PFSK-1 (cell line): ENCODE measurements around the gene SLC25A28.

Experiments
- FOXP2 ChIP-seq: optimal IDR thresholded peaks from 2 replicates; pipeline ENCODE3; 2011; ENCODE audit warnings: borderline replicate concordance, control low read depth, inconsistent platforms; ENCODE audit not compliant: insufficient read depth; ENCODE audit errors: extremely low read length, extremely low read depth
- POLR2AphosphoS5 ChIP-seq: IDR thresholded peaks from 2 replicates; pipeline ENCODE4 v1.6.1; 2012; ENCODE audit warnings: low read depth, mild to moderate bottlenecking, control low read depth, low read length, moderate library complexity
- SIN3A ChIP-seq: IDR thresholded peaks from 2 replicates; pipeline ENCODE4 v1.6.1; 2012; ENCODE audit warnings: mild to moderate bottlenecking, low read length, moderate library complexity, borderline replicate concordance; ENCODE audit not compliant: insufficient read depth
- TAF1 ChIP-seq: IDR thresholded peaks from 2 replicates; pipeline ENCODE4 v1.6.1; 2012; ENCODE audit warnings: low read length, control low read depth, borderline replicate concordance; ENCODE audit not compliant: insufficient read depth
- TF ChIP-seq, protein P1 (sequence below), 2 experiments: IDR thresholded peaks; 2 replicates each; pipeline versions ENCODE4 v1.6.1 to v1.8.0; 2011 to 2012; ENCODE audit warnings: low read depth in 2 of 2, low read length in 2 of 2, control low read depth in 1 of 2, inconsistent platforms in 1 of 2, mild to moderate bottlenecking in 1 of 2, moderate library complexity in 1 of 2; ENCODE audit not compliant: insufficient read depth in 1 of 2

The SLC25A28 gene

DNA sequence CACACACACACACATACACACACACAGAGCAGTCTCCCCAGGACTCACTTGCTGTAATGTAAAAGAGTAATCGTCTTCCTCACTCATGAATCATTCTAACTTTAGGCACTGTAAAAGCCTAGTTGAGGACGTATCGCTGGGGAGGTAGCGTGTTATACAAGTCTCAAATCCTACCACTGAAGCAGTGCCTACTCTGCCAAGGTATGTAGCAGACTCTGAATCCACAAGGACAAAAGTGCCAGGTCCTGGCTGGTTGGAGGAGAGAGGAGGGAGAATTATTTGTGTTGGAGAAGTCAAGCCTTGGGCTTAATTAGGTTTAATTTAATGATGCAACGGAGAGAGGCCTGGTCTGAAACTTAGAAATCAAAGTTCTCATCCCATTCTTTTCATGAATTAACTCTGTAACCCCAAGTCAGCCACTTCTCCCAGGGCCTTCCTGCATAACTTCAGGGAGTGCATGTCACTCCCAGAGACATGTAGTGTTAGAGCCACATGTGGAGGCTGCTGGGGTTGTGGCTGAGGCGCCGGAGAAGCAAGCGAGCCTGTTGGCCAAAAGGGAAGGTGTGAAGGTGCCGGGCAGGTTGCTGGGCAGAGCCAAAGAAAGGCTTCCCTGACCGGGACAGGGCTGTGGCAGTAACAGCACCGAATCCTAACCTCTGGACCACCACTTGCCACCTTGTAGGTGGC lies 50.8 kb downstream of the SLC25A28 start:
- TF ChIP-seq SIN3A (no peak), FOXP2 (no peak), TAF1 (no peak), POLR2AphosphoS5 (no peak)
- TF ChIP-seq, protein P1, sequence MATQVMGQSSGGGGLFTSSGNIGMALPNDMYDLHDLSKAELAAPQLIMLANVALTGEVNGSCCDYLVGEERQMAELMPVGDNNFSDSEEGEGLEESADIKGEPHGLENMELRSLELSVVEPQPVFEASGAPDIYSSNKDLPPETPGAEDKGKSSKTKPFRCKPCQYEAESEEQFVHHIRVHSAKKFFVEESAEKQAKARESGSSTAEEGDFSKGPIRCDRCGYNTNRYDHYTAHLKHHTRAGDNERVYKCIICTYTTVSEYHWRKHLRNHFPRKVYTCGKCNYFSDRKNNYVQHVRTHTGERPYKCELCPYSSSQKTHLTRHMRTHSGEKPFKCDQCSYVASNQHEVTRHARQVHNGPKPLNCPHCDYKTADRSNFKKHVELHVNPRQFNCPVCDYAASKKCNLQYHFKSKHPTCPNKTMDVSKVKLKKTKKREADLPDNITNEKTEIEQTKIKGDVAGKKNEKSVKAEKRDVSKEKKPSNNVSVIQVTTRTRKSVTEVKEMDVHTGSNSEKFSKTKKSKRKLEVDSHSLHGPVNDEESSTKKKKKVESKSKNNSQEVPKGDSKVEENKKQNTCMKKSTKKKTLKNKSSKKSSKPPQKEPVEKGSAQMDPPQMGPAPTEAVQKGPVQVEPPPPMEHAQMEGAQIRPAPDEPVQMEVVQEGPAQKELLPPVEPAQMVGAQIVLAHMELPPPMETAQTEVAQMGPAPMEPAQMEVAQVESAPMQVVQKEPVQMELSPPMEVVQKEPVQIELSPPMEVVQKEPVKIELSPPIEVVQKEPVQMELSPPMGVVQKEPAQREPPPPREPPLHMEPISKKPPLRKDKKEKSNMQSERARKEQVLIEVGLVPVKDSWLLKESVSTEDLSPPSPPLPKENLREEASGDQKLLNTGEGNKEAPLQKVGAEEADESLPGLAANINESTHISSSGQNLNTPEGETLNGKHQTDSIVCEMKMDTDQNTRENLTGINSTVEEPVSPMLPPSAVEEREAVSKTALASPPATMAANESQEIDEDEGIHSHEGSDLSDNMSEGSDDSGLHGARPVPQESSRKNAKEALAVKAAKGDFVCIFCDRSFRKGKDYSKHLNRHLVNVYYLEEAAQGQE (IDR thresholded peaks at IDR 0.05; ENCODE audit: insufficient read depth in 1 of 2, low read depth in 2 of 2, low read length in 2 of 2), result no peak

DNA sequence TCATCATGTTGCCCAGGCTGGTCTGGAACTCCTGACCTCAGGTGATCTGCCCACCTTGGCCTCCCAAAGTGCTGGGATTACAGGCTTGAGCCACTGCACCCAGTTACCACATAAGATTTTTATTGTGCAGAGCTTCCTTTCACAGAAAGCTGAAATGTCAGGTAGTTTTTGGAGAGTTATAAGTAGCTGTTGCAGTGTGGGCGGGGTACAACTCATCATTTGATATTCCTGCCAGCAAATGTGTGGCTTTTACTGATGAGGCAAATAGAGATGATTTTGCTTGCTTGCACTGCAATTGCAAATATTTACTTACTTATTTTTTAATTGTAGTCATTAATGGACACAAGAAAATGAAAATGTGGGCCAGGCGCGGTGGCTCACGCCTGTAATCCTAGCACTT lies 55.1 kb downstream of the SLC25A28 start:
- TF ChIP-seq TAF1, result no peak
- TF ChIP-seq, protein P1 (IDR thresholded peaks at IDR 0.05; ENCODE audit: insufficient read depth in 1 of 2, low read depth in 2 of 2, low read length in 2 of 2), result no peak
- no peak for TF ChIP-seq SIN3A
- TF ChIP-seq FOXP2, result no peak
- no peak for TF ChIP-seq POLR2AphosphoS5

GRCh38 chr10:99564361-99564760 lies 55.9 kb downstream of the SLC25A28 start:
- no peak for TF ChIP-seq TAF1
- no peak for TF ChIP-seq FOXP2
- no peak for TF ChIP-seq SIN3A
- TF ChIP-seq, protein P1 (IDR thresholded peaks at IDR 0.05; ENCODE audit: insufficient read depth in 1 of 2, low read depth in 2 of 2, low read length in 2 of 2), result no peak
- no peak for TF ChIP-seq POLR2AphosphoS5

DNA sequence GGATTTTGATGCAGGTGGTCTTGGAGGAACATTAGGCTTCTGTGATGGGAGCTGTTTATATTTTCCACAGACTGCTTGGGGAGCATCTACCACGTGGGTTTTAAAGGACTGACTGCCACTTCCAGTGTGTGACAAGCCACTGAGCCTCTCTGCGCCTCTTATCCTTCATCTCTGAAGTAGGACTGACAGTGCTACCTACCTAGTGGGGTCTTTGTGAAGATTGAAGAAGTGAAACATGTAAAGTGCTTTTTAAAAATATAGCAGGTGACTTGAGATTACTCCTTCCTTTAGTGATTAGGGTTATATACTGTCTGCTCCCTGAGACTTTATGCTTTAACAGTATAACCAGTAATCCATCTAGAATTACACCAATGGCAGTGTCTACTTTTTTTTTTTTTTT lies 57.6 kb downstream of the SLC25A28 start:
- TF ChIP-seq SIN3A (no peak), TAF1 (no peak), FOXP2 (no peak), POLR2AphosphoS5 (no peak)
- TF ChIP-seq, protein P1 (IDR thresholded peaks at IDR 0.05; ENCODE audit: insufficient read depth in 1 of 2, low read depth in 2 of 2, low read length in 2 of 2), result no peak
